GM23338 (cell line): ENCODE data around the gene TNFRSF6B. TPM values are rescaled to one million over a fixed set of nuclear protein-coding genes. Genes with fewer than 3 reads are reported as not detected.

ENCODE experiments used
- ATAC-seq: fragments of 200-7000 bp; cut with Tn5 transposase; 3 replicates; pipeline ENCODE4 v1.9.1; 2020
- DNase-seq: peaks from one replicate; pipeline ENCODE4 v3.0.0-alpha.2; 2015; ENCODE audit warnings: low spot score
- H2AFZ ChIP-seq: fragments of 200-600 bp; sonication (generic); 2 replicates; pipeline ENCODE4 v1.8.0; 2016; ENCODE audit warnings: antibody characterized with exemption, mild to moderate bottlenecking, moderate library complexity
- H3F3A ChIP-seq: fragments of 200-600 bp; sonication (generic); replicated peaks from 2 replicates; pipeline ENCODE4 v1.8.0; 2017; ENCODE audit warnings: antibody characterized with exemption, mixed run types, low read depth
- H3K27ac ChIP-seq: fragments of 200-600 bp; sonication (generic); 2 replicates; pipeline ENCODE4 v1.6.1; 2016; ENCODE audit warnings: low read depth
- H3K27me3 ChIP-seq: fragments of 200-600 bp; sonication (generic); 2 replicates; pipeline ENCODE4 v1.8.0; 2016; ENCODE audit warnings: mild to moderate bottlenecking, mixed run types, moderate library complexity; ENCODE audit not compliant: insufficient read depth
- H3K36me3 ChIP-seq: fragments of 200-600 bp; sonication (generic); 2 replicates; pipeline ENCODE4 v1.8.0; 2016; ENCODE audit warnings: mild to moderate bottlenecking; ENCODE audit not compliant: insufficient read depth
- H3K4me1 ChIP-seq: fragments of 200-600 bp; sonication (generic); 2 replicates; pipeline ENCODE4 v1.8.0; 2016; ENCODE audit warnings: mild to moderate bottlenecking, moderate library complexity; ENCODE audit not compliant: insufficient read depth
- H3K4me2 ChIP-seq: fragments of 200-600 bp; sonication (generic); 2 replicates; pipeline ENCODE4 v1.7.1; 2017; ENCODE audit warnings: mixed run types
- H3K4me3 ChIP-seq: fragments of 200-600 bp; sonication (generic); 2 replicates; pipeline ENCODE4 v1.6.1; 2016; ENCODE audit warnings: mixed run types
- H3K79me2 ChIP-seq: fragments of 200-600 bp; sonication (generic); replicated peaks from 2 replicates; pipeline ENCODE4 v1.8.0; 2017; ENCODE audit warnings: mild to moderate bottlenecking; ENCODE audit not compliant: insufficient read depth
- H3K9me2 ChIP-seq: fragments of 200-600 bp; sonication (generic); 2 replicates; pipeline ENCODE4 v1.8.0; 2017; ENCODE audit not compliant: insufficient read depth
- H4K20me1 ChIP-seq: fragments of 200-600 bp; sonication (generic); replicated peaks from 2 replicates; pipeline ENCODE4 v1.8.0; 2017; ENCODE audit warnings: mild to moderate bottlenecking; ENCODE audit not compliant: insufficient read depth
- H3K27ac Mint-ChIP-seq: 2 replicates; pipeline ENCODE4 v1.8.0; 2020; ENCODE audit warnings: inconsistent platforms, mild to moderate bottlenecking, moderate library complexity, mixed read lengths
- H3K27me3 Mint-ChIP-seq: 3 replicates; pipeline ENCODE4 v1.8.0; 2022; ENCODE audit warnings: low read depth, mild to moderate bottlenecking, moderate library complexity, mixed read lengths, inconsistent platforms; ENCODE audit not compliant: insufficient read depth, poor library complexity
- H3K36me3 Mint-ChIP-seq: 3 replicates; pipeline ENCODE4 v1.8.0; 2021; ENCODE audit warnings: low read depth, mild to moderate bottlenecking, inconsistent platforms, moderate library complexity, mixed read lengths
- H3K4me1 Mint-ChIP-seq: 3 replicates; pipeline ENCODE4 v1.8.0; 2020; ENCODE audit warnings: mild to moderate bottlenecking, inconsistent platforms, mixed read lengths
- H3K4me3 Mint-ChIP-seq: 3 replicates; pipeline ENCODE4 v1.8.0; 2021; ENCODE audit warnings: moderate library complexity, mild to moderate bottlenecking, inconsistent platforms, mixed read lengths
- H3K9me3 Mint-ChIP-seq: 3 replicates; pipeline ENCODE4 v1.8.0; 2020; ENCODE audit warnings: moderate library complexity, mild to moderate bottlenecking, inconsistent platforms, mixed read lengths
- CREB1 ChIP-seq: fragments of 250-450 bp; sonication (Bioruptor Pico); IDR thresholded peaks from 2 replicates; pipeline ENCODE4 v1.5.0; 2020; ENCODE audit warnings: low read depth, mild to moderate bottlenecking, moderate library complexity
- CTCF ChIP-seq, 2 experiments: fragments of 200-600 bp in 1 of 2; sonication (generic) in 1 of 2; conservative IDR thresholded peaks; 2 replicates each; pipeline versions ENCODE4 v1.5.1 to v1.6.1; 2016 to 2017; ENCODE audit warnings: antibody characterized with exemption in 2 of 2, low read depth in 2 of 2, mild to moderate bottlenecking in 2 of 2, moderate library complexity in 1 of 2
- ETS1 ChIP-seq: IDR thresholded peaks from 2 replicates; pipeline ENCODE4 v1.6.1; 2016; ENCODE audit warnings: antibody characterized with exemption
- EZH2 ChIP-seq: fragments of 200-600 bp; sonication (generic); IDR thresholded peaks from one replicate; pipeline ENCODE4 v1.8.0; 2017; ENCODE audit warnings: antibody characterized with exemption, mild to moderate bottlenecking, low read depth; ENCODE audit not compliant: unreplicated experiment
- EZH2phosphoT487 ChIP-seq: fragments of 200-600 bp; sonication (generic); IDR thresholded peaks from one replicate; pipeline ENCODE4 v1.8.1; 2018; ENCODE audit warnings: antibody characterized with exemption; ENCODE audit not compliant: unreplicated experiment
- JUNB ChIP-seq: IDR thresholded peaks from one replicate; pipeline ENCODE4 v1.6.1; 2016; ENCODE audit warnings: antibody characterized with exemption; ENCODE audit not compliant: unreplicated experiment
- NANOG ChIP-seq: IDR thresholded peaks from 2 replicates; pipeline ENCODE4 v1.6.1; 2016; ENCODE audit warnings: antibody characterized with exemption, borderline replicate concordance
- POLR2AphosphoS5 ChIP-seq: IDR thresholded peaks from 2 replicates; pipeline ENCODE4 v1.6.1; 2016; ENCODE audit warnings: antibody characterized with exemption, low read depth
- REST ChIP-seq: IDR thresholded peaks from one replicate; pipeline ENCODE4 v1.6.1; 2018; ENCODE audit warnings: antibody characterized with exemption; ENCODE audit not compliant: unreplicated experiment
- STAT1 ChIP-seq: IDR thresholded peaks from one replicate; pipeline ENCODE4 v1.6.1; 2016; ENCODE audit warnings: antibody characterized with exemption; ENCODE audit not compliant: unreplicated experiment
- ZNF114 ChIP-seq: fragments of 250-450 bp; sonication (Bioruptor Pico); IDR thresholded peaks from 2 replicates; pipeline ENCODE4 v1.5.0; 2020; ENCODE audit warnings: mild to moderate bottlenecking, moderate library complexity
- ZNF331 ChIP-seq: fragments of 250-450 bp; sonication (Bioruptor Pico); IDR thresholded peaks from 2 replicates; pipeline ENCODE4 v1.5.0; 2020; ENCODE audit warnings: low read depth, mild to moderate bottlenecking, moderate library complexity
- ZNF462 ChIP-seq: fragments of 250-450 bp; sonication (Bioruptor Pico); IDR thresholded peaks from 2 replicates; pipeline ENCODE4 v1.5.0; 2020; ENCODE audit warnings: mild to moderate bottlenecking, moderate library complexity
- polyA plus RNA-seq: library from polyadenylated mRNA; unstranded; fragments of >200 nt; fragmentation: Nextera tagmentation; extraction: Ambion mirVana; gene quantifications from 2 replicates; pipeline ENCODE4 v1.2.1, GENCODE V29; 2016
- total RNA-seq: library from RNA; depleted of rRNA; stranded (reverse); fragments of >200 nt; shearing (Covaris generic); gene quantifications from 2 replicates; pipeline ENCODE4 v1.2.3, GENCODE V29; 2014

Gene TNFRSF6B
- total and polyA plus RNA-seq, 2 experiments from 2014 or later, result 0.28 TPM; not detected in 1

GRCh38 chr20:63657260-63657936 lies 39.1 kb upstream of the TNFRSF6B start:
- Histone ChIP-seq H3K79me2 (peaks cover 8% of the 10 kb centered on the region), H3K27me3 (no peaks in the 10 kb centered on the region), H3K9me2 (no peaks in the 10 kb centered on the region), H3K36me3 (no peaks in the 10 kb centered on the region), H3K27ac (peak overlapping the region; percentile 80), H2AFZ (peak overlapping the region; percentile 99), H3K4me2 (peak overlapping the region; percentile 95), H3K4me3 (peak overlapping the region; percentile 99), H3K4me1 (peaks cover 16% of the 10 kb centered on the region), H3F3A (peaks cover 4% of the 10 kb centered on the region; the same call in 1 of the 2 replicates), H4K20me1 (no peaks in the 10 kb centered on the region; the same call in 1 of the 2 replicates)
- Mint-ChIP-seq H3K4me3 (peak overlapping the region; percentile 99), H3K9me3 (no peaks in the 10 kb centered on the region), H3K27ac (peak overlapping the region; percentile 98), H3K4me1 (peaks cover 32% of the 10 kb centered on the region), H3K27me3 (peaks cover 10% of the 10 kb centered on the region), H3K36me3 (peaks cover 20% of the 10 kb centered on the region)
- ATAC-seq, result peak; percentile 2
- peak; percentile 56 for DNase-seq
- TF ChIP-seq EZH2phosphoT487, result no peak
- no peak for TF ChIP-seq POLR2AphosphoS5
- no peak for TF ChIP-seq CREB1
- no peak for TF ChIP-seq ZNF462
- TF ChIP-seq ZNF114 (CRISPR knock-in tag), result no peak
- no peak for TF ChIP-seq CTCF (conservative IDR thresholded peaks at IDR 0.05; ENCODE audit: low read depth in 2 of 2)
- no peak for TF ChIP-seq STAT1
- TF ChIP-seq JUNB, result no peak
- TF ChIP-seq ZNF331 (CRISPR knock-in tag), result no peak
- TF ChIP-seq EZH2, result no peak
- TF ChIP-seq NANOG, result no peak
- no peak for TF ChIP-seq ETS1
- TF ChIP-seq REST, result no peak
